Effector CD4-positive, alpha-beta T cell (primary cell): Measurements from ENCODE around the gene KLK12. TPM values are rescaled to one million over a fixed set of nuclear protein-coding genes. Genes with fewer than 3 reads are reported as not detected.

Source experiments
- DNase-seq: peaks from one replicate; pipeline ENCODE4 v3.0.0-alpha.2; 2020
- total RNA-seq: gene quantifications from one replicate; lab custom pipeline; 2026; lab: John Stamatoyannopoulos, UW

Gene KLK12
- not detected for total RNA-seq

DNA sequence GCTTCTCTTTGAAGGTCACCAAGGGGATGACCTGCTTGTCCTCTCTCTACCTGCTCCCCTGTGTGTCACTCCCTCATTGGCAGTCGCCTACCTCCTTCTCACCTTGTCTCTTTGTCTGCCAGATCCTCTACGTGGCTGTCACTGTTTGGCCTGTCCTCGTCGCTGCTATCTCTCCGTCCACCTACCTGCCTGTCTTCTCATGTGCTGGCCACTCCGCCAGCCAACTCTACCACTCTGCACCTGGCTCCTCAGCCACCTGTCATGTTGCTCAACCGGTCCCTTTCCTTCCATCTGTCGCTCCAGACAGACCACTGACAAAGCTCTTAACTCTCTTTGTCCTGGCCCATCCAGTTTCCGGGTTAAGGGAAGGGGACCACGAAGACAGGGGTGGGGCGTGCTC is at the start of gene KLK12:
Gene KLK12, minus strand, starts transcription at position 299 of the 400 bp plus-strand sequence. CDS start 381 bp downstream, outside the sequence.
- no peak for DNase-seq

GRCh38 chr19:51084505-51084904 is 49.7 kb upstream of the KLK12 start:
- DNase-seq = no peak

DNA sequence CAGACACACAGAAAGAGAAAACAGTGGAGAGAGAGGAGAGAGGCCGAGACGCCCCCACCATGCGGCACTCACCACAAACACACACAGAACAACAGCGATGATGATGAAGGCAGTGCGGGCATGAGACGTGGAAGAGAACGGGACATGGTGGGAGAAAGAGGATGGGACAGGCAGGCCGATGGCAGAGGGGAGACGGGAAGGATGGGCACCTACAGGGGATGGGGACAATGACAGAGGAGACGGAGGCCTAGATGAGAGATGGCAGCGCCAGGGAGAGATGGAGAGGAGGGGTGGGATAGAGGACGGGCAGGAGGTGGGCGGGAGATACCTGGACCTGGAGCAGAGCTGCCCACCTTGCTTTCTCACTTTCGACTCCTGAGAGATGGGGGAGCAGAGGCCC is 49.0 kb upstream of the KLK12 start:
- DNase-seq = no peak

DNA sequence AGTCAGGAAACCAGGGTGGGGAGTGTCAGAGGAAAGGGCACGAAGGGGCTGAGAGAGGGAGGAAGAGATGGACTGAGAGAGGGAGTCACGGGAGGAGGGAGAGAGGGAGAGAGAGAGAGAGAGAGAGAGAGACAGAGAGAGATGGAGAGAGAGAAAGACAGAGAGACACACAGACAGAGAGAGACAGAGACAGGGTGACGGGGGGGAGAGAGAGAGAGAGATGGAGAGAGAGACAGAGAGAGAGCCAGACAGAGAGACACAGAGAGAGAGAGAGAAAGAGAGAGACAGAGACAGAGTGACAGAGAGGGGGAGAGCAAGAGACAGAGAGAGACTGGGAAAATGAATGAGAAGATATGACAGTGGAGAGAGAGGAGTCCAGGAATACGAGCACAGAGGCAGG is 48.4 kb upstream of the KLK12 start:
- no peak for DNase-seq

- no peak for DNase-seq
Measured at GRCh38 chr19:51082611-51083010, 47.8 kb upstream of the KLK12 start, which contains the start of gene KLK14. KLK14 (minus strand) TSS chr19:51082887; CDS start chr19:51082614, 273 bp downstream.

GRCh38 chr19:51081476-51081875 is 46.7 kb upstream of the KLK12 start:
- no peak for DNase-seq

DNA sequence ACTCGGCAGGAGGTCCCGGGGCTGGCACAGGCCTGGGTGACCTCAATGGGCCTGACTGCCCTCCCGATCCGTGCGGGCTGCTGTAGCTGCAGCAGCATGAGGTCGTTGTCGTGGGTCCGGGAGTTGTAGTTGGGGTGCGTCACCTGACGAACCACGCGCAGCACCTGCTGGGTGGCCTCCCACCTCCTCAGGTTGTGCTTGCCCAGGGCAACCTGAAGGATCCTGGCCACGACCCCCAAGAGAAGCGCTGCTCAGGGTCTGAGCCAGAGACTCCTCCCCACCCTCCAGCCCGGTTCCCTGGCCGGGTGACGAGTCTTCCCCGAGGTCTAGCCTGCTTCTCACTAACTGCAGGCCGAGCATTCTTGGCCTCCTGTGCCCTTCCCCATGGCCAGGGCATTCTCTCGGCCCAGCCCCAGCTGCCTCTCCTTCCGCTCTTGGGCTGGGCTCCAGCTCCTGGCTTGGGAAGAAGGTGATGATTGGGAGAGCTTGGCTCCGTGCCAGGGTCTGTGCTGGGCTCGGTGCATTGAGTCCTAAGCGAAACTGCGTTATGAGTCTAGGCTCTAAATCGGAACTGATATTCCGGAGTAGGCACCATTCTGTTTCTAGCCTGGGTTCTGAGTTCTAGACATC is 44.8 kb upstream of the KLK12 start:
- no peak for DNase-seq

GRCh38 chr19:51078731-51079130 is 43.9 kb upstream of the KLK12 start:
- no peak for DNase-seq

DNA sequence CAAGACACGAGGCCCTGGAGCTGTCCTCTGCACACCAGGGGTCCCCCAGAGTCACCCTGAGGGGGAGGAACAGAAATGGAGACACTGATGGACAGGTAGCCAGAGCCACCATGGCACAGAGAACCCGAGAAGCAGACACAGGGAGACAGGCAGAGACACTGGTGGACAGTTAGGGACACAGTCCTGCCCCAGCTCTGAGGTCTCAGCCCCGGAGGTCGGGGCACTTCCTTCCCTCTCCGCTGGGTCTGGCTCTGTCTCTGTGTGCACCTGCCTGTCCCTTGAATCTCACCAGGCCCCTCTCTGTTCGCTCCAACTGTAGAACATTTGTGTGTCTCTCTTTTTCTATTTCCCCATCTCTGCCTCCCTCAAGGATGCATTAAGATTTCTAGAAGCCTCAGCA is 43.3 kb upstream of the KLK12 start:
- no peak for DNase-seq

DNA sequence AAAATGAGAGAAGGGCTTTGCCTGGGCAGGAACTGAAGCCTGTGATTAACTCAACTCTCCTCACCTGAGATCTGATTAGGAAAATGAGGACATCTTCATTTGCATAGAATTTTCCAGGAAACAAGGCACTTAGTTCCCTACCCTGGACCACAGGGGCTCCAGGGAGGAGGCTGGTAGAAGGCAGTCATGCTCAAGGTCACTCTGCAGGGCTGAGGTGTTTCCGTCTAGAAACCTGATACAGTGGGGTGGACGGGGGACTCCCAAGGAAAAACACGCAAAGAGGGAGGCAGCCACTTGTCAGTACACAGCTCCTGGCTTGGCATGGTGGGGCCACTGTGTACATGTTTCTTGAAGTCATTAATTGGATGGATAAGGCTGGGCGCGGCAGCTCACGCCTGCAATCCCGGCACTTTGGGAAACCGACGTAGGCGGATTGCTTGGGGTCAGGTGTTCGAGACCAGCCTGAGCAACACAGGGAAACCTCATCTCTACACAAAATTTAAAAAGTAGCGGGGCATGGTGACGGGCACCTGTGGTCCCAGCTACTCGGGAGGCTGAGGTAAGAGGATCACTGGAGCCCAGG is 41.9 kb upstream of the KLK12 start:
- DNase-seq = no peak

- no peak for DNase-seq
Measured at GRCh38 chr19:51075998-51076397, 41.2 kb upstream of the KLK12 start.

- no peak for DNase-seq
Measured at GRCh38 chr19:51071095-51071405, 36.2 kb upstream of the KLK12 start.

DNA sequence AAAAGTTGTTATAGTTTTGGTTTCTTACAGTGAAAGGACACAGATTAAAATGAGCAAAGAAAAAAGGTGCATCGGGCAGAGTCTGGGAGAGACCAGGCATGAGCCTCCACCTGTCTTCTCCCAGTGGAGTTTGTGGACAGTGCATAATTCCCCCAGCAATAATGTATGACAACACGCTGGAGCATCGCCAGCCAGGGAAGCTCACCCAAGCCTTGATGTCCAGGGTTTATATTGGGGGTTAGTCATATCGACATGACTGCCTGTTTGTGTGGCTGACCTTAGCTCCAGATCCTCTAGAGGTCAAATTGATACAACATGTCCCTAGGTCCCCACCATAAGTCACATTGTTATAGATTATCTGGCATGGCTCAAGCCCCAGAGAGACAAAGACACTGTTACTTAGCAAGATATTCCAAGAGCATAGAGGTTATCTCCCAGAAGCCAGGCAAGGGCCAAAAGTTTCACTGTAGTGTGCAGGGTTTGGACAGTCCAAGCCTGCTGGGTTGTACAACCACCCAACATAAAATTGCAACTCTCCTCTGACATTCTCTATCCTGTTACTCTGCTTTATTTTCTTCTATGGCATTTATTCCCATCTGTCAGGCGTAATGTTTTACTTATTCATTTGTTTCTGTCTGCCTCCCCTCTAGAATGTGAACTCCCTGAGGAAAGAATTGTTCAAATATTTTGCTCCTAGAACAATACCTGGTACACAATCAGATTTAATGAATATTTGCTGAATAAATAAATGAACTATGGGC is 35.7 kb upstream of the KLK12 start:
- DNase-seq = no peak

- no peak for DNase-seq
Measured at GRCh38 chr19:51066393-51067186, 31.8 kb upstream of the KLK12 start.

DNA sequence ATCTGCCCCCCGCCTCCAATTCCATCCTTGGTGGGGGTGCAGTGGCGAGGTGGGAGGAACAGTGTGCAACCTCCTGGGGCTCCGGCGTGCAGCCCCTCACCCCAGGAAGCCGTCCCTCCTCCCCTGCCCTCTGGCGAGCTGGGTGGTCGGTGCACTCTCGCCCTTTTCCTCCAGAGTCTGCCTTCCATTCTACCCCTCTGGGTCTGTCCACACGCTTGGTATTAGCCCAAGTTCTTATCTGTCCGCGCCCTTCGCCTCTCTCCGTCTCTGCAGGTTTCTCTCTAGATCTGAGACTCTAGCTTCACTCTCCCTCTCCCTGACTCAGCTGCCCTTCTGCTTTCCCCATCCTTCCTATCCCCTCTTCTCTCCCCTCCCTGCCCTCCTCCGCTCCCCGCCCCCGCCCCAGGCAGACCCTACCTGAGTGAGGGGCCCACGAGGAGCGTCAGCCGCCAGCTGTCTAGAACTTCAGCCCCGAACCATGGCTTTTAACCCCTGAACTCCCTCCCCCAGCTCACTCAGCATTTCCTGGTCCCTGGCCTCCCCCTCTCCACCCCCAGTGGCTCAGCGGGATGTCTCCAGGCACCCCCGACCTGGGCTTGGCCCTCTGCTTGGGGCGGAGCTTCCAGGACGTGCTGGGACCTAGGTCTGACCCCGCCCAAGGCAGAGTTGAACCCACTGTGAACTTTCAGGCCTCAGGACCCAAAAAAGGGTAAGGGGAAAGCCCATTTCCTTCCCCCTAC is 30.6 kb upstream of the KLK12 start:
- DNase-seq = no peak

DNA sequence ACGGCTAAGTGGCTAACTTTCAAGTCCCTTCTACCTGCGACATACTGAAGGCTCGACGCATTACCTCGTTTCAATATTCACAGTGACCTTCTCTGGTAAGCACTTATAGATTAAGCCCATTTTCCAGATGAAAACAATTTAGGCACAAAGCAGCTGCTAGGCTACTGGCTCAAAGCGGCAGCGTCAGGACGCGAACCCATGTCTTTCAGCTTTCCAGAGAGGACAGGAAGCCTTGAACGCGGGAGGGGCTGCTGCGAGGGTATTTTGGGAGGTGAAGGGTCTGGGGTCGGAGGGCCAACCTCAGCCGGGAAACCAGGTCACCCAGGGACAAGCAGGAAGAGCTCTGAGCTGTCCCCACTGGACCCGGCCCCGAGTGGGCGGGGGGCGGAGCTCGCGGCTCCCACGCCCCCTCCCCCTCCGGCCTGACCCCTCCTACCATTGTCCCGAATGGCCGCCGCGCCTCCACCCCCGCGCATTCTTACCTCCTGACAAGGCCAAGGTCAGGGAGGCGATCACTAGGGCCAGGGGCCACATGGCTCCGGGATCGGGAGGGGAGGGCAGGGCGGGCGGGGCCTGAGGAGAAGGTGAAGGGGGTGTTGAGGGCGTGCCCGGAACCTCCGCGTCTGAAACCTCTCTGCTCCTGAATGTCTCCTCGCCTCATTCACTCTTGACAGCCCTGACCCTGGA is 29.9 kb upstream of the KLK12 start, which contains the start of gene KLK13:
Gene KLK13, minus strand, starts transcription at position 559 of the 687 bp plus-strand sequence. Its CDS starts 25 bp downstream, at position 534.
- no peak for DNase-seq

DNA sequence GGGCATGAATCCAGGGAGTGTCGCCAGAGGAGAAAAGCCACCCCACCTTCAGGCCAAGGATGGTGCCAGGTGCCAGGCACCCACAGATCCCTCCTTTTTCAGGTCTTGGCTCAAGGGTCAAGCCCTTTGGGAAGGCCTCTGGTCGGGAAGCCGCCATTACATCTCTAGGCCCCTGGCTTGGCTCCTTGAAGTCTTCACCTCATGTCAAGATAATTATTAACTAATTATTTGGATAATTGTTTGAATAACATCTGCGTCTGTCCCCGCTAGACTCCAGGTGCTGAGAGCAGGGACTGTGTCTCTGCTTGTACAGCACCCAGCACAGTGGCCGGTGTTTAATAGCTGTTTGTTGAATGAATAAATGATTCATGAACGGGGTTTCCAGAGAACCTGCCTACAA is 28.9 kb upstream of the KLK12 start:
- no peak for DNase-seq

DNA sequence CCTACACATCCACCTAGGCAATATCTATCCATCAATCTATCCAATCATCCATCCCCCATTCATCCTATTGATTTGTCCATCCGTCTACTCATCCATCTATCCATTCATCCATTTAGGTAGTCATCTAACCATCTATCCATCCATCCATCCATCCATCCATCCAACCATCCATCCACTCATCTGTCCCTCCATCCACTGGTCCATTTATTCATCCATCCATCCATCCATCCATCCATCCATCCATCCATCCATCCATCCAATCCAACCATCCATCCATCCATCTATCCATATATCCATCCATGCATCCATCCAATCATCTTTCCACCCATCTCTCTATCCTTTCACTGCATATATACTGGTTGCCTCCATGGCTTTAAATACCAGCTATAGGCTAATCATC is 26.2 kb upstream of the KLK12 start:
- no peak for DNase-seq

- DNase-seq = no peak
Measured at GRCh38 chr19:51060336-51060735, 25.5 kb upstream of the KLK12 start.

- no peak for DNase-seq
Measured at GRCh38 chr19:51059715-51060114, 24.9 kb upstream of the KLK12 start.

- DNase-seq = no peak
Measured at GRCh38 chr19:51055866-51056265, 21.1 kb upstream of the KLK12 start.

DNA sequence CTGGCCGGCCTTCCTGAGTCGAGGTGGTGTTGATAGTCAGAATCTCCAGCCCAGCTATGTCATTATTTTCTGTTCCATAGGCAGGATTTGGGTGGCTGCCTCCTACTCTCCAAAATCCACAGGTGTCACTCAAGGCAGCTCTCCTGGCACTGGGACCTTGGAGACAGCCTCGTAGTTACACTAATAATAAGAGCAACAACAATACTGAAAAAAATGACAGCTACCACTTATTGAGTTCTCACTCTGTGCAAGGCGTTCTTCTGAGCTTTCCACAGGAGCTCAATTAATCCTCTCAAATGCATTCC is 12.2 kb upstream of the KLK12 start:
- no peak for DNase-seq
